Hematopoietic multipotent progenitor cell treated with erythropoietin and hydrocortisone succinate and interleukin-3 and kit ligand, for 8 days (in vitro differentiated cells): ENCODE results near the gene ZFP91.

Experiments
- DNase-seq: peaks from one replicate; pipeline ENCODE4 v3.0.0-alpha.2; 2015

Gene ZFP91

DNA sequence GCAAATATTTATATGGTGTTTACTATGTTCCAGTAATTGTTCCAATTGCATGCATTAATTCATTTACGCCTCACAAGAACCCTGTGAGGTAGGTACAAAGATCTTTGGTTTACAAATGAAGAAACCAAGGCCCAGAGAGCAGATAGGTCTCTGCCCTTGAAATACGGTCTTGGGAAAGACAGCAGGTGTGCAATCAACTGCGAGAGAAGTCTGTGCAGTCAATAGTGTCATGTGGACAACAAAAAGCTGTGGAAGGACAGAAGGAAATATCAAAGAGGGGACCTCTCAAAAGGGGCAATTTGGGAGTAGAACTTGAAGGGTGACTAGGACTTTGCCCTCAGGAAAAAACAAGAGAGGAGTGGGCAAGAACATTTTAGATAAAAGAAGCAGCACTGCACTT is 52.5 kb downstream of the ZFP91 start:
- DNase-seq = no peak

GRCh38 chr11:58632510-58632909 is 53.6 kb downstream of the ZFP91 start:
- no peak for DNase-seq

DNA sequence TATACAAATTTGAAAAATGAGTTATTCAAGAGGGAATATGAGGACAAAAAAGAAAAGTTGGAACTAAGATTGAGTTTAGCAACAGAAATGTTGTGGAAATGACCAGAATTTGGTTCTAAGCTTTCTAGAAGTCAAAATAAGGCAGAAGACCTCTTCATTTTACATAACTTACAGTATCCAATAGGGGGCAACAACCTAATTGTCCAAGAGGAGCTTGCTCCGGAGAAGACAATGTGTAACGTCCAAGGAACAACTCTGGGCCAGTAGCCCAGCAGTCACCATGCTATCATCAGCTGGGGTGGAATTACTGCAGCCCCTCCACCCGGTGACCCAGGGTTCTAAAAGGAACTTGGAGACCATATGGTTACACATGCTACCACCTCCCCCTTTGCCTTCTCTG is 57.7 kb downstream of the ZFP91 start:
- no peak for DNase-seq

DNA sequence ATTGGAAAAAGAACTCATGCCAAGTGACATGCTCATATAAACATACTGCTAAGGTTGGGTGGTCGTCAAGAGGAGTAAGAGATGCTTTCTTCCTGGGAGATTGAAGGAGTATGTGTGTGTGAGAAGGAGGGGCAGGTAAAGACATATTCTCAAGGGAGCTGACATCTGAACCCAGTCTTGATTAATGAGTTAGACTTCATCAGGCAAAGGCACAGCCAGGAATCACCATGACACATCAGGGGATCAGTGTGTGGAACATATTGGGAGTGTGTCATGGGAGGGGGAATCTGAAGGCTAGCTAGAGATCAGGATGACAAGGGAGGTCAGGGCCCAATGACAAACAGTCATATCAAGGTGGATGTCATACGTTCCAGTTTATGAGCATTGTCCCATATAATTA is 58.5 kb downstream of the ZFP91 start:
- no peak for DNase-seq

- no peak for DNase-seq
Observed at GRCh38 chr11:58639103-58639502, 60.2 kb downstream of the ZFP91 start.

DNA sequence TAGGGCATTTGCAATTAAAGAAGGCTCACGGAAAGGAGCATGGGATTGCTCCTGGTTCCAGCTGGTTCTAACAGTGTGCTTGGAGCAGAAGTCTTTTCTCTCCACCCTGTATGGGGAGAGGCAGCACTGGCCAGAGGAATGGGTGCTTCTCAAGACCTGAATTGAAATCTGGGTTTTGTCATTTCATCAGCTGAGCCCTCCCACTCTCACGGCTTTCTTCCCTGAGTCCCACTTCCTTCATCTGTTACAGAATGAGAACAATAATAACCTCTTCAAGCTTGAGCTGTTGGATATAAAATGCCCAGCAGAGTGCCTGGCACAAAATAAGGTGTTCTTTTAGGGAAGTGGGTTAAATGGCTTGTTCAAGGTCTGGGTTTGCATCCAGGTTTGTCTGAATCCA is 60.8 kb downstream of the ZFP91 start:
- DNase-seq = no peak

- DNase-seq = no peak
Observed at GRCh38 chr11:58640386-58641023, 61.6 kb downstream of the ZFP91 start.

GRCh38 chr11:58641341-58641740 is 62.5 kb downstream of the ZFP91 start:
- no peak for DNase-seq

GRCh38 chr11:58641803-58642581 is 63.1 kb downstream of the ZFP91 start:
- DNase-seq = no peak

DNA sequence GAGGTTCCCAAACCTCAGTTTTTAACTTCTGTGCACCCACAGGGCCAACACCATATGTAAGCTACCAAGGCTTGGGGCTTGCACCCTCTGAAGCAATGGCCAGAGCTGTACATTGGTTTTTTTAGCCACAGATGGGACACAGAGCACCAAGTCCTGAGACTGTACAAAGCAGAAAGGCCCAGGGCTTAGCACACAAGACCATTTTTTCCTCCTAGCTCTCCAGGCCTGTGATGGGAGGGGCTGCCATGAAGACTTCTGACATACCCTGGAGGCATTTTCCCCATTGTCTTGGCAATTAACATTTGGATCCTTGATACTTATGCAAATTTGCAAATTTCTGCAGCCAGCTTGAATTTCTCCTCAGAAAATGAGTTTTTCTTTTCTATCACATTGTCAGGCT is 67.0 kb downstream of the ZFP91 start:
- DNase-seq = no peak

DNA sequence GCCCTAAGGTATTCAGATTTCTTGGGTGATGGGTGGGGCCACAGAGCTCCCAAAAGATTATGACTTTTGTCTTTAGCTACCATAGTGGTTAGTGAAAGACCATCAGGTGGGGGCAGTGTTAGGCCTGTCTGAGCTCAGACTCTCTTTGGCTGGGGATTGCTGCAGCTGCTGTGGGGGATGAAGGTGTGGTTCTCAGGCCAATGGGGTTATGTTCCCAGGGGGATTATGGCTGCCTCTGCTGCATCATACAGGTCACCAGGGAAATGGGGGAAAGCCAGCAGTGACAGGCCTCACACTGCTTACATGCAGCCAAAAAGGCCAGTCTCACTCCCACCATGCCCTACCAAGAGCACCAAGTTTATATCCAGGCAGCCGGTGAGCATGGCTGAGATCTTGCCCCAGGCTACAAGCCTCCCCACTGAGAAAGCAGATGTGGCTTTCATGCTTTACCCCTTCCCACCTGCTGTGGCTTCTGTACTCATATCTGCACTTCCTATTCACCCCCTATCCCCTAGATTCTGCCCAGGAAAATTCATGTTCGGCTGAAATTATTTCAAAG is 68.4 kb downstream of the ZFP91 start:
- no peak for DNase-seq

GRCh38 chr11:58647866-58648265 is 69.0 kb downstream of the ZFP91 start:
- DNase-seq = no peak

DNA sequence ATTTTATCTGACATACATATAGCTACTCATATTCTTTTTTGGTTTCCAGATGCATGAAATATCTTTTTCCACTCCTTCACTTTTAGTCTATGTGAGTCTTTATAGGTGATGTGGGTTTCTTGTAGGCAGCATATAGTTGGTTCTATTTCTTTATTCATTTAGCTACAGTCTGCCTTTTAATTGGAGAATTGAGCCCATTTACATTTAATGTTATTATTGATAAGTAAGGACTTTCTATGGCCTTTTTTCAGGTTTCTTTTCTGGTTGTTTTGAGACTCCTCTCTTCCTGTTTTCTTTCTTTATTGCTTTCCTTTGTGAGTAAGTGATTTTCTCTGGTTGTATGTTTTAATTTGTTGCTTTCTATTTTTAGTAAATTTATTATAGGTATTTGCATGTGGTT is 70.8 kb downstream of the ZFP91 start:
- DNase-seq = no peak

DNA sequence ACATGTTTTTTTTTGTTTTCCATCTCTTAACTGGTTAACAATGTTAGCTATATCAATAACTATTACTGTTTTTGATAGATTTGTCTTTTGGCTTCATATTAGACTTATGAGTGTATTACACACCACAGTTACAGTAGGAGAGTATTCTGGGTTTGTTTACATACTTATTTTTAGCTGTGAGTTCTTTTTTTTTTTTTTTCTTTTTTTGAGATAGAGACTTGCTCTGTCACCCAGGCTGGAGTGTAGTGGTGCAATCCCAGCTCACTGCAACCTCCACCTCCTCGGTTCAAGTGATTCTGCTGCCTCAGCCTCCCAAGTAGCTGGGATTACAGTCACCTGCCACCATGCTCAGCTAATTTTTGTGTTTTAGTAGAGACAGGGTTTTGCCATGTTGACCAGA is 71.6 kb downstream of the ZFP91 start:
- DNase-seq = no peak

DNA sequence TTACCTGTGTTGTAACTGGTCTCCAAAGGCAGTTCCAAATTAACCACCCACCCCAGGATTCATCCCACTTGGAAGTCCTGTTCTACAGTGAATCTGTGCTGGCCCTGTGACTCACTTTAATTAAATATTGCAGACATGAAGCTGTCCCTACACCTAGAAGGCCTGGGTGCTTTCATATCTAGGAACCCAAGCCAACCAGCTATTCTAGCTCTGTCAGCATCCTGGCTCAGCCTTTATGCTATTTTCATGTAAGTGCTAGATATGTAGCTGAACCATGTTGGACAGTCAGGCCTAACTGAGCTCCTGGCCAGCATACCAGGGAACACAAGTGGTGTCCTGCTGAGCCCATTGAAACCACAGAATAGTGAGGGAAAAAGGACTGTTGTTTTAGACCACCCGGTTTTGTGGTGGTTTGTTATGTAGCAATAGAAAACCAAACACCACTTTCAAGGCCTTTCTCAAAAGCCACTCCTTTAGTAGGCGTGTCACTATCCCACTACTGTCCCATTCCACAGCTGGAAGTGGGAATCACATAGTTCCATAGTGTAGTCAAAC is 73.9 kb downstream of the ZFP91 start:
- DNase-seq = no peak

DNA sequence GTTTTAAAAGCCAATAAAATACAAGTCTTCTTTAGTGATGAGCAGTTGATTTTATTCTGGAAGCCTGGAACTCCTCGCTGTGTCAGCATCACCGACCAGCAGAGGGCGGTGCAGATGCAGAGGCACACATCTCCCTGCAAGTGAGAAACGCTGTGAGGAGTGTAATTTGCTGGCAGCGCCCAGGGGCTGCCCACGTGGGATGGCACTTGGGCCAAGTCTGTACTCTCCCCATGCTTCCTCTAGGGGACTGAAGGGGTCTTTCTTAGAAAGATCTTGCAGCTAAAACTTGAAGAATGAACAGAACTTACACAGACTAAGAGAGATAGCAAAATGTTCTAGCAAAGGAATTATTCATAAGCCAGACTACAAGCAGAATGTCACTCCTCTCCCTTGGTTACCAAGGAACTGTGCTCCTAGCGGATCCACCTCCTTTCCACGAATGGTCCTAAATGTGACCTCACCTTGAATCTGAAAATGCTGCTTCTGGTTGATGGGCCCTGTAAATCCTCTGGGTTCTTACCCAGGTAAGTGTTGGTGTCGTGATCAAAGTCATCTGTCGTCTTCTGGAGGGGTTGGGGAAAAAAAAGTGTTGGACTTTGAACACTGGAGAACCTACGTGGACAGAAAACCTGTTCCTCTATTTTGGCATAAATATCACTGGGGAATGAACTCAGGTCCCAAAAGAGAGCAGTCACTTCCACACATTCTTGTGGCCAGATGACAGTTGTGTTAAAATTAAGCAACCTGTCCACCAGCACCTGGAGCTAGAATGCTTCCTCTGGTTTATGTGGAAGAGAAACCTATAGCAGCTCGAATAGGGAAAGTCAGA is 75.4 kb downstream of the ZFP91 start:
- peak; percentile 84 for DNase-seq

- no peak for DNase-seq
Observed at GRCh38 chr11:58654908-58655296, 76.0 kb downstream of the ZFP91 start.

DNA sequence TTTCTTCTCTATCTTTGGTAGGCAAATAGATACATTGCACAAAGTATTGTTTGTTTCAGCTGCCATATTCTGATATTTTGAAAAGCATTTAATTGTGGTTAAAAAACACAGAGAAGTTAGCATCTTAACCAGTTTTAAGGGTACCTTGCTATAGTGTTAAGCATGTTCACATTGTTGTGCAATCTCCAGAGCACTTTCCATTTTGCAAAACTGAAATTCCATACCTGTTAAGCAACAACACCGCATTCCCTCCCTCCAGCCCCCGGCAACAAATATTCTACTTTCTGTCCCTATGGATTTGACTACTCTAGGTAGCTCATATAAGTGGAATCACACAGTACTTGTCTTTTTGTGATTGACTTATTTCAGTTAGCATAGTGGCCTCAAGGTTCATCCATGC is 77.5 kb downstream of the ZFP91 start:
- DNase-seq = no peak

- DNase-seq = no peak
Observed at GRCh38 chr11:58658623-58659022, 79.8 kb downstream of the ZFP91 start.

GRCh38 chr11:58659404-58659803 is 80.5 kb downstream of the ZFP91 start:
- no peak for DNase-seq

GRCh38 chr11:58659910-58660570 is 81.2 kb downstream of the ZFP91 start:
- DNase-seq = no peak
